Esophagus squamous epithelium (tissue), 5 donors: ENCODE data around the gene PUS1. TPM values are rescaled to one million over a fixed set of nuclear protein-coding genes. Genes with fewer than 3 reads are reported as not detected.

Experiments
- DNase-seq: peaks from one replicate; lab custom pipeline; 2025; lab: John Stamatoyannopoulos, UW
- H3K27ac ChIP-seq, 4 donors: fragments of 200-600 bp; sonication (generic); one replicate each; pipeline ENCODE4 v1.5.1; 2016 to 2019; ENCODE audit warnings: mild to moderate bottlenecking in 1 of 4
- H3K27me3 ChIP-seq, 4 donors: fragments of 200-600 bp; sonication (generic); 1 replicate in 3 of 4; 2 replicates in 1 of 4; pipeline versions ENCODE4 v1.5.1 to v1.6.0; 2017 to 2021; ENCODE audit warnings: antibody characterized with exemption in 1 of 4
- H3K36me3 ChIP-seq, 3 donors: fragments of 200-600 bp; sonication (generic); one replicate each; pipeline ENCODE4 v1.5.1; 2016 to 2019
- H3K4me1 ChIP-seq, 3 donors: fragments of 200-600 bp; sonication (generic); one replicate each; pipeline ENCODE4 v1.5.1; 2017 to 2019
- H3K4me3 ChIP-seq, 4 donors: fragments of 200-600 bp; sonication (generic); 1 replicate in 3 of 4; 2 replicates in 1 of 4; pipeline ENCODE4 v1.5.1; 2016 to 2019; ENCODE audit warnings: mild to moderate bottlenecking in 2 of 4, moderate library complexity in 1 of 4
- H3K9me3 ChIP-seq, 3 donors: fragments of 200-600 bp; sonication (generic); one replicate each; pipeline ENCODE4 v1.5.1; 2016 to 2019
- CTCF ChIP-seq, 6 experiments: fragments of 450-650 bp in 4 of 6; fragments of 200-600 bp in 2 of 6; sonication (generic) in 2 of 6; IDR thresholded peaks; one replicate each; pipeline ENCODE4 v1.5.1; 2016 to 2019; ENCODE audit warnings: antibody characterized with exemption in 6 of 6, mild to moderate bottlenecking in 4 of 6, moderate library complexity in 4 of 6
- POLR2A ChIP-seq, 4 donors: fragments of 450-650 bp; IDR thresholded peaks; one replicate each; pipeline ENCODE4 v1.6.1; 2017; ENCODE audit warnings: antibody characterized with exemption in 4 of 4, mild to moderate bottlenecking in 4 of 4, moderate library complexity in 3 of 4
- WGBS, 2 donors: methylation state at CpG; one replicate each; pipeline ENCODE4 v1.1.5; 2018; 5-methylcytosine and 5-hydroxymethylcytosine counted together
- intact Hi-C: fragments of 100-400 bp; cut with DNase I; formaldehyde crosslinking; loops from one replicate; pipeline ENCODE4 v1.15.0; 2022
- total RNA-seq, 4 donors: library from RNA; depleted of rRNA; stranded (reverse); fragments of >200 nt; gene quantifications; one replicate each; pipeline ENCODE4 v1.1.0, GENCODE V29; 2016
- donor health status: DM: yes; HTN: yes; CAD: no.

Gene PUS1
- total RNA-seq, 4 donors from 2014 or later: 8.1 to 24.2 (median 19.8) TPM

GRCh38 chr12:131979606-131980005 is 50.5 kb downstream of the PUS1 start:
- TF ChIP-seq POLR2A (IDR thresholded peaks at IDR 0.05): no peak
- H3K4me3 ChIP-seq: no peak overlapping the region
- 89 to 90% methylated on average over 12 of the region's 12 CpGs for WGBS, 2 donors
- intact Hi-C loops: no loop called here
- no peak overlapping the region for H3K27ac ChIP-seq
- peaks cover 8 to 65% (median 13%) of the 10 kb centered on the region in 3 donors for H3K36me3 ChIP-seq
- no peaks in the 10 kb centered on the region for H3K27me3 ChIP-seq
- peaks cover 0 to 10% (median 3%) of the 10 kb centered on the region in 3 donors for H3K4me1 ChIP-seq
- no peak for DNase-seq
- H3K9me3 ChIP-seq: no peaks in the 10 kb centered on the region

GRCh38 chr12:131980263-131980662 is 51.2 kb downstream of the PUS1 start:
- Histone ChIP-seq H3K36me3 (peaks cover 8 to 71% (median 13%) of the 10 kb centered on the region in 3 donors), H3K4me3 (no peak overlapping the region), H3K27ac (no peak overlapping the region), H3K9me3 (no peaks in the 10 kb centered on the region), H3K4me1 (peaks cover 0 to 17% (median 3%) of the 10 kb centered on the region in 3 donors), H3K27me3 (no peaks in the 10 kb centered on the region)
- TF ChIP-seq CTCF (IDR thresholded peaks at IDR 0.05) (no peak), POLR2A (IDR thresholded peaks at IDR 0.05) (no peak)
- intact Hi-C loops: no loop called here
- 80 to 85% methylated on average over 3 of the region's 3 CpGs for WGBS, 2 donors
- no peak for DNase-seq

- no peaks in the 10 kb centered on the region for H3K27me3 ChIP-seq
- TF ChIP-seq POLR2A (IDR thresholded peaks at IDR 0.05) (no peak), CTCF (IDR thresholded peaks at IDR 0.05) (no peak)
- no peak overlapping the region for H3K4me3 ChIP-seq
- H3K27ac ChIP-seq: no peak overlapping the region
- DNase-seq: no peak
- WGBS, 2 donors: 80 to 95% methylated on average over 1 to 4 of the region's 10 CpGs
- peaks cover 8 to 83% (median 13%) of the 10 kb centered on the region in 3 donors for H3K36me3 ChIP-seq
- peaks cover 0 to 17% (median 3%) of the 10 kb centered on the region in 3 donors for H3K4me1 ChIP-seq
- H3K9me3 ChIP-seq: no peaks in the 10 kb centered on the region
- intact Hi-C loops: no loop called here
Measured at GRCh38 chr12:131981388-131981787, 52.3 kb downstream of the PUS1 start.

- Histone ChIP-seq H3K27ac (no peak overlapping the region), H3K36me3 (peaks cover 13 to 89% (median 13%) of the 10 kb centered on the region in 3 donors), H3K27me3 (no peaks in the 10 kb centered on the region), H3K9me3 (no peaks in the 10 kb centered on the region), H3K4me1 (peaks cover 0 to 17% (median 3%) of the 10 kb centered on the region in 3 donors), H3K4me3 (no peak overlapping the region)
- intact Hi-C loops: no loop called here
- no peak for TF ChIP-seq CTCF (IDR thresholded peaks at IDR 0.05)
- TF ChIP-seq POLR2A (IDR thresholded peaks at IDR 0.05): no peak
- WGBS, 2 donors: 80 to 96% methylated on average over 1 to 17 of the region's 17 CpGs
- DNase-seq: no peak
Measured at GRCh38 chr12:131982041-131982440, 53.0 kb downstream of the PUS1 start.

- Histone ChIP-seq H3K27ac (no peak overlapping the region), H3K9me3 (no peaks in the 10 kb centered on the region), H3K36me3 (peaks cover 13 to 98% (median 20%) of the 10 kb centered on the region in 3 donors), H3K4me1 (peaks cover 0 to 17% (median 3%) of the 10 kb centered on the region in 3 donors), H3K27me3 (no peaks in the 10 kb centered on the region), H3K4me3 (no peak overlapping the region)
- WGBS, 2 donors: 93 to 97% methylated on average over 5 to 6 of the region's 6 CpGs
- no peak for DNase-seq
- TF ChIP-seq POLR2A (IDR thresholded peaks at IDR 0.05): no peak
- TF ChIP-seq CTCF (IDR thresholded peaks at IDR 0.05): no peak
- intact Hi-C loops: no loop called here
Measured at GRCh38 chr12:131983026-131983425, 54.0 kb downstream of the PUS1 start.

- TF ChIP-seq POLR2A (IDR thresholded peaks at IDR 0.05) (no peak), CTCF (IDR thresholded peaks at IDR 0.05) (no peak)
- H3K27me3 ChIP-seq: no peaks in the 10 kb centered on the region
- intact Hi-C loops: no loop called here
- peaks cover 0 to 17% (median 3%) of the 10 kb centered on the region in 3 donors for H3K4me1 ChIP-seq
- H3K27ac ChIP-seq: no peak overlapping the region
- no peaks in the 10 kb centered on the region for H3K9me3 ChIP-seq
- 87 to 88% methylated on average over 6 of the region's 6 CpGs for WGBS, 2 donors
- no peak for DNase-seq
- H3K36me3 ChIP-seq: peaks cover 13 to 98% (median 20%) of the 10 kb centered on the region in 3 donors
- H3K4me3 ChIP-seq: no peak overlapping the region
Measured at GRCh38 chr12:131983554-131983953, 54.5 kb downstream of the PUS1 start.
